ENCODE measurements around the gene CLDND2. TPM values are rescaled to one million over a fixed set of nuclear protein-coding genes. Genes with fewer than 3 reads are reported as not detected.

The CLDND2 gene
- total and polyA plus RNA-seq, 2 of the 8 experiments (the other 6 are each of a cell fraction or from before 2014, with no cell fraction given) = 0.21 to 0.56 TPM

DNA sequence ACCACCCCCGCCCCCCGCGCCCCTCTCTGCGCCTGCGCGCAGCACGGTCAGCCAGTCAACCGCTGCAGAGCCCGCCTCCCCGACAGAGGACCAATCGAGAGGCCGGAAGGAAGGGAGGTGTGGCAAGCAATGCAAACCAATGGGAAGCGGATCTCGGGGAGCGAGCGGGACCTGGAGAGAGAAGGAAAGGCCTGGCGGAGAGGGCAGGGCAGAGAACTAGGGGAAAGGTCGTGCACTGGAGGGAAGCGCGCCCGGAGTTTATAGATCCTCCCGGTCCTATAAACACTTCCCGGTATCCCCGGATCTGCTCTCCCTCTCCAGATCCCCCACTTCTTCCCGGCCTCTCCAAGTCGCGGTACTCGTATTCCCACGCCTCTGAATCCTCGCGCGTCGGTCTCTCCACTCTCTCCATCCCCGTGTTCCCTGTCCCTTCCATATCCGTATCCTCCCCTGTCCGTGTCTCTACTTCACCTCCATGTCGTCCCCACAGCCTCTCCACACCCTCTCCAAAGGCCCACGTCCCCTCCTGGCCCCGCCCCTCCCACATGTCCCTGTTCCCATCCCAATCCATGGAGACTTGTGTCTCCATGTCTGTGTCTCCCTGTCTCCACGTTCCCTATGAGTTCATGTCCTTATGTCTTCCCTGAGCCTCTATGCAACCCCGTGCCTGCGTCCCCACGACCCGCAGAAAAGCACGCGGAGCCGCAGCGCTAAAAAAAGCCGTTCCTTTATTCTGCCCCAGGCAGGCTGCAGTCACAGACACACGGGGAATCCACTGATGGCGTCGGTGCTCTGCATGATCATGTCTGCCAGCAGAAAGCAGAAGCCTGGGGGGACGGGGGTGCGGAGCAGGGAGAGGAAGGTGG, 2.2 kb downstream of the CLDND2 start:
- Histone ChIP-seq H3K4me1 (replicated peaks in 1 of 4; ENCODE audit: control insufficient read depth in 3 of 4, insufficient read depth in 4 of 4, low read length in 3 of 4) (peaks cover 2 to 18% (median 11%) of the 10 kb centered on the region in 4 experiments), H2BK12ac (ENCODE audit: low read depth, low read length) (no peak overlapping the region; the same call in 1 of the 2 replicates), H3K18ac (ENCODE audit: extremely low read depth, low read length) (peak overlapping the region; percentile 96), H3K14ac (ENCODE audit: insufficient read length) (peak overlapping the region; percentile 74), H2BK5ac (ENCODE audit: low read depth, low read length) (peak overlapping the region; percentile 91), H3K4me3 (ENCODE audit: extremely low read depth in 1 of 4, insufficient read depth in 2 of 4, low read depth in 3 of 4, low read length in 4 of 4) (peak overlapping the region; percentile 79 to 97 (median 90)), H4K20me1 (replicated peaks in 1 of 2; ENCODE audit: control insufficient read depth in 1 of 2, insufficient read depth in 2 of 2, low read length in 2 of 2) (no peaks in the 10 kb centered on the region), H3K56ac (replicated peaks; ENCODE audit: insufficient read length, low read depth, low read length) (peak overlapping the region; percentile 79), H3K9me3 (ENCODE audit: insufficient read depth in 2 of 2, low read depth in 1 of 2, low read length in 1 of 2) (no peaks in the 10 kb centered on the region), H3K27me3 (replicated peaks in 1 of 4; ENCODE audit: control insufficient read depth in 3 of 4, extremely low read depth in 1 of 4, insufficient read depth in 3 of 4, low read length in 3 of 4) (no peaks in the 10 kb centered on the region), H3K36me3 (ENCODE audit: control insufficient read depth in 2 of 4, insufficient read depth in 4 of 4, low read length in 3 of 4) (no peaks in the 10 kb centered on the region), H3K4me2 (ENCODE audit: insufficient read depth in 1 of 2, low read depth in 2 of 2, low read length in 2 of 2) (peak overlapping the region; percentile 87 to 97), H3K23me2 (ENCODE audit: low read depth, low read length) (peaks cover 18% of the 10 kb centered on the region), H3K23ac (ENCODE audit: insufficient read length) (no peak overlapping the region), H3K27ac (ENCODE audit: low read depth, low read length) (0 out of 2 replicates have a peak overlapping the region, but pooled peaks have one; percentile 0), H3K9ac (replicated peaks in 1 of 4; ENCODE audit: extremely low read depth in 1 of 4, low read depth in 3 of 4, low read length in 3 of 4) (peak overlapping the region; percentile 64 to 72 (median 68)), H4K91ac (replicated peaks; ENCODE audit: insufficient read length, low read length) (peak overlapping the region; percentile 100), H3K79me2 (ENCODE audit: control insufficient read depth in 1 of 2, insufficient read depth in 2 of 2, low read length in 2 of 2) (no peaks in the 10 kb centered on the region), H2BK15ac (ENCODE audit: low read length) (no peak overlapping the region), H3K79me1 (ENCODE audit: low read depth, low read length) (no peaks in the 10 kb centered on the region), H2BK20ac (ENCODE audit: low read length) (no peak overlapping the region), H2AK5ac (ENCODE audit: low read depth, low read length) (no peak overlapping the region), H2BK120ac (replicated peaks; ENCODE audit: low read depth, low read length) (no peak overlapping the region), H2AFZ (ENCODE audit: low read length) (no peak overlapping the region; the same call in 1 of the 2 replicates), H4K8ac (ENCODE audit: extremely low read depth, insufficient read depth, low read length) (peak overlapping the region; percentile 63), H4K5ac (ENCODE audit: insufficient read length, low read depth, low read length) (peak overlapping the region; percentile 93), H3K4ac (replicated peaks; ENCODE audit: insufficient read length, low read depth, low read length) (peak overlapping the region; percentile 89)
- ChIA-PET CTCF (ENCODE audit: partially characterized antibody) (interaction anchor here (0.8 to 3.5 kb wide), 5 partner anchors 15 to 54 kb away, joined by 3 to 14 read pairs (median 3); no protein-coding TSS in a partner anchor), POLR2A (ENCODE audit: partially characterized antibody) (interaction anchor here (0.8 to 2.9 kb wide), 7 partner anchors 10 to 208 kb away, joined by 3 to 13 read pairs (median 5); partner anchors contain the start of gene VSIG10L)
- no peak for FAIRE-seq
- 1% methylated on average over 51 of the region's 54 CpGs; no CpG with 5 or more reads in 1 of the 2 experiments for WGBS, 2 experiments (ENCODE audit: extremely low coverage in 1 of 2, insufficient coverage in 1 of 2, insufficient read length in 1 of 2, insufficient replicate concordance in 2 of 2, low coverage in 1 of 2, low lambda C conversion rate in 2 of 2, missing lambda C conversion rate in 1 of 2)
- DNase-seq (ENCODE audit: low read depth in 1 of 2, low spot score in 2 of 2) = peak; percentile 93 to 95
- TF ChIP-seq TAF1 (IDR thresholded peaks at IDR 0.05; ENCODE audit: low read depth, low read length) (peak; percentile 81), TEAD4 (IDR thresholded peaks at IDR 0.05; ENCODE audit: low read depth, low read length) (no peak), HDAC6 (IDR thresholded peaks at IDR 0.05; ENCODE audit: low read depth, low read length) (no peak), BCL11A (IDR thresholded peaks at IDR 0.05; ENCODE audit: low read depth in 2 of 2, low read length in 2 of 2) (no peak), SP1 (IDR thresholded peaks at IDR 0.05; ENCODE audit: low read depth, low read length) (peak; percentile 75; the same call in 1 of the 2 replicates), SUZ12 (IDR thresholded peaks at IDR 0.05; ENCODE audit: low read length) (no peak)

All from H1 (cell line).